SU-DHL-6 (cell line): ENCODE data around the gene ATP2A1.

Experiments used
- EZH2phosphoT487 ChIP-seq: fragments of 200-600 bp; sonication (generic), shearing (Covaris generic); conservative IDR thresholded peaks from 2 replicates; pipeline ENCODE4 v1.6.1; 2018; ENCODE audit warnings: mild to moderate bottlenecking, antibody characterized with exemption, low read length, moderate library complexity, mixed read lengths
- TF ChIP-seq, protein P1 (sequence below): fragments of 200-600 bp; sonication (generic); IDR thresholded peaks from one replicate; pipeline ENCODE4 v1.5.1; 2017; ENCODE audit warnings: antibody characterized with exemption, mild to moderate bottlenecking, low read length, moderate library complexity; ENCODE audit not compliant: insufficient read depth, poor library complexity, severe bottlenecking

DNA sequence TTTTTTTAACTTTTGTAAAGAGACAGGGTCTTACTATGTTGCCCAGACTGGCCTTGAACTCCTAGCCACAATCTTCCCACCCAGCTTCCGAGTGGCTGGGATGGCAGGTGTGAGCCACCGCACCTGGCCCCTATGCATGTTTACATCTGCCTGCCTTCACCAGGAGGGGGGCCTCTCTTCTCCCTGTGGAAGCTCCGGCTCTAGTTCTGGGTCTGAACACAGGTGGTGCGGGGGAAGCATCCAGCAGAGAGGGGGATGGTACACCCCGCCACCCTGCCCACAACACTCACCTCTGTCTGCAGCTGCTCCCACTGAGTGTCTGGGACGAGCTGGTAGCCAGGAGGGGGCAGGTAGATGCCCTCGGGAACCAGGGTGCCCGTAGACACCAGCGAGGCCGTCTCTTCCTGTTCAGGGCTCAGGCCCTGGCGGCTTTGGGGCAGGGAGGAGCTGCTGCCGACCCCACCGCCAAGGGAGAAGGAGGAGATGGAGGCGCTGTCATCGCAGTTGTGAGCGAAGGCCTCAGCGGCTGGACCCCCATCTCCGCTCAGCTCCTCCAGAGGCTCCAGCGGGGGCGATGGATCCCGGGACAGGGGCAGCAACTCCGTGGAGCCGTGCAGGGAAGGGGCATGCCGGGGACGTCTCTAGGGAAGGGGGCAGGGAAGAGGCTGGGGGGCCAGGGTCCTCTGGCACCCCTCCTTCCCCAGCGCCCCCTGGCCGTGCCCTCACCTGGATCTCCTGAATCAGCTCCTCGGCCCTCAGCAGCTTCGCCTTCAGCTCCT is 35.8 kb downstream of the ATP2A1 start:
- TF ChIP-seq, protein P1, sequence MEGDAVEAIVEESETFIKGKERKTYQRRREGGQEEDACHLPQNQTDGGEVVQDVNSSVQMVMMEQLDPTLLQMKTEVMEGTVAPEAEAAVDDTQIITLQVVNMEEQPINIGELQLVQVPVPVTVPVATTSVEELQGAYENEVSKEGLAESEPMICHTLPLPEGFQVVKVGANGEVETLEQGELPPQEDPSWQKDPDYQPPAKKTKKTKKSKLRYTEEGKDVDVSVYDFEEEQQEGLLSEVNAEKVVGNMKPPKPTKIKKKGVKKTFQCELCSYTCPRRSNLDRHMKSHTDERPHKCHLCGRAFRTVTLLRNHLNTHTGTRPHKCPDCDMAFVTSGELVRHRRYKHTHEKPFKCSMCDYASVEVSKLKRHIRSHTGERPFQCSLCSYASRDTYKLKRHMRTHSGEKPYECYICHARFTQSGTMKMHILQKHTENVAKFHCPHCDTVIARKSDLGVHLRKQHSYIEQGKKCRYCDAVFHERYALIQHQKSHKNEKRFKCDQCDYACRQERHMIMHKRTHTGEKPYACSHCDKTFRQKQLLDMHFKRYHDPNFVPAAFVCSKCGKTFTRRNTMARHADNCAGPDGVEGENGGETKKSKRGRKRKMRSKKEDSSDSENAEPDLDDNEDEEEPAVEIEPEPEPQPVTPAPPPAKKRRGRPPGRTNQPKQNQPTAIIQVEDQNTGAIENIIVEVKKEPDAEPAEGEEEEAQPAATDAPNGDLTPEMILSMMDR: no peak
- no peak for TF ChIP-seq EZH2phosphoT487
